K562 (cell line): ENCODE measurements around the gene PSME1.

Source experiments
- BHLHE40 ChIP-seq: IDR thresholded peaks from 2 replicates; pipeline ENCODE4 v1.6.1; 2011; ENCODE audit warnings: low read length, improper control_type of control experiment
- CTCF ChIP-seq, 3 experiments: IDR thresholded peaks in 2 of 3; conservative IDR thresholded peaks in 1 of 3; 2 replicates each; pipeline ENCODE4 v1.5.1; 2011 to 2012; ENCODE audit warnings: low read length in 3 of 3, mild to moderate bottlenecking in 3 of 3, control low read depth in 2 of 3, improper control_type of control experiment in 1 of 3, inconsistent platforms in 1 of 3, low read depth in 1 of 3, mixed read lengths in 1 of 3, moderate library complexity in 1 of 3; ENCODE audit not compliant: insufficient read depth in 2 of 3
- RBM22 ChIP-seq: fragments of 200-400 bp; formaldehyde crosslinking; IDR thresholded peaks from 2 replicates; pipeline ENCODE4 v1.6.1; 2018; ENCODE audit warnings: low read length, low read depth; ENCODE audit not compliant: poor library complexity, severe bottlenecking
- TBP ChIP-seq: optimal IDR thresholded peaks from 2 replicates; pipeline ENCODE3; 2011; ENCODE audit warnings: low read depth, low read length, improper control_type of control experiment
- ZBTB33 ChIP-seq: sonication (generic); formaldehyde crosslinking; IDR thresholded peaks from 2 replicates; pipeline ENCODE4 v1.8.1; 2023; ENCODE audit warnings: mild to moderate bottlenecking, missing genetic modification reagents
- ZNF24 ChIP-seq: fragments of 450-650 bp; IDR thresholded peaks from 2 replicates; pipeline ENCODE4 v1.6.1; 2016
- ZNF277 ChIP-seq: fragments of 250-450 bp; sonication (Bioruptor Pico); IDR thresholded peaks from 2 replicates; pipeline ENCODE4 v1.8.0; 2022; ENCODE audit warnings: inconsistent platforms, mild to moderate bottlenecking, moderate library complexity, borderline replicate concordance
- ZNF282 ChIP-seq: sonication (generic); formaldehyde crosslinking; IDR thresholded peaks from 2 replicates; pipeline ENCODE4 v1.8.1; 2023; ENCODE audit warnings: missing genetic modification reagents

GRCh38 chr14:24094841-24095270 lies 41.1 kb upstream of the PSME1 start:
- TF ChIP-seq ZNF282 (CRISPR knock-in tag), result no peak
- no peak for TF ChIP-seq ZNF24
- TF ChIP-seq BHLHE40, result no peak
- no peak for TF ChIP-seq ZNF277
- TF ChIP-seq ZBTB33 (CRISPR knock-in tag), result no peak
- TF ChIP-seq TBP, result no peak
- no peak for TF ChIP-seq RBM22
- TF ChIP-seq CTCF (IDR thresholded peaks at IDR 0.05 in 2 of 3, conservative IDR thresholded peaks at IDR 0.05 in 1 of 3; ENCODE audit: insufficient read depth in 2 of 3, low read depth in 1 of 3, low read length in 3 of 3), result no peak
